Left colon (tissue), 2 donors: Measurements from ENCODE around the gene NUBP1. TPM values are rescaled to one million over a fixed set of nuclear protein-coding genes. Genes with fewer than 3 reads are reported as not detected.

ENCODE experiments used
- total RNA-seq, 2 donors: library from RNA; stranded (reverse); fragmentation: NEBNext Ultra II Directional; extraction: Animal tissue kit (Norgen Biotek cat#: 25700); gene quantifications; one replicate each; pipeline ENCODE4 v1.2.1, GENCODE V29; 2021
- donor health status: DM: no; HTN: no; CAD: no.
- donor health status: DM: yes; HTN: yes; CAD: no.

NUBP1 gene
- total RNA-seq, 2 donors from 2014 or later = 24.2 to 29.3 TPM

Other genes starting within 250 kb of the NUBP1 start
- gene EMP2, start 163.2 kb upstream of the NUBP1 start, total RNA-seq = 100 to 1,000 TPM; 107 to 111 TPM
- under 1 TPM; 0.50 to 0.52 TPM for gene TEKT5, start 48.9 kb upstream of the NUBP1 start, total RNA-seq
- gene TVP23A, start 75.0 kb downstream of the NUBP1 start, total RNA-seq = under 1 TPM in 1 of 2 donors, not detected in 1; 0.78 TPM
- 10 to 100 TPM in 1 of 2 donors, 1 to 10 TPM in 1; 4.9 to 10.2 TPM for gene CIITA, start 133.4 kb downstream of the NUBP1 start, total RNA-seq
- 10 to 100 TPM; 22.9 to 24.6 TPM for gene DEXI, start 198.6 kb downstream of the NUBP1 start, total RNA-seq
- gene CLEC16A, start 200.7 kb downstream of the NUBP1 start, total RNA-seq = 10 to 100 TPM; 27.3 to 41.6 TPM